RWPE1 (cell line): ENCODE measurements around the gene METTL3.

Experiments
- CTCF ChIA-PET: fragments of 350-600 bp; sonication (Branson Sonifier 250); formaldehyde crosslinking; extraction: SDS; loops from one replicate; lab custom pipeline; 2021; lab: Yijun Ruan, JAX
- POLR2A ChIA-PET: fragments of 400-600 bp; formaldehyde crosslinking; extraction: SDS; loops from one replicate; lab custom pipeline; 2020; ENCODE audit warnings: antibody characterized with exemption; ENCODE audit not compliant: low non-redundant PET; lab: Yijun Ruan, JAX
- DNase-seq: peaks from one replicate; pipeline ENCODE4 v3.0.0; 2012; ENCODE audit warnings: low spot score
- H3K27ac ChIP-seq: fragments of 450-650 bp; 2 replicates; pipeline ENCODE4 v1.5.1; 2017
- CTCF ChIP-seq: fragments of 450-650 bp; conservative IDR thresholded peaks from 2 replicates; pipeline ENCODE4 v1.5.1; 2017; ENCODE audit warnings: low read depth, mild to moderate bottlenecking

The METTL3 gene

GRCh38 chr14:21535545-21536417 lies 24.6 kb upstream of the METTL3 start:
- CTCF ChIA-PET, result no interaction called here
- POLR2A ChIA-PET, result no interaction called here
- no peak for TF ChIP-seq CTCF
- no peak for DNase-seq
- no peak overlapping the region for H3K27ac ChIP-seq

DNA sequence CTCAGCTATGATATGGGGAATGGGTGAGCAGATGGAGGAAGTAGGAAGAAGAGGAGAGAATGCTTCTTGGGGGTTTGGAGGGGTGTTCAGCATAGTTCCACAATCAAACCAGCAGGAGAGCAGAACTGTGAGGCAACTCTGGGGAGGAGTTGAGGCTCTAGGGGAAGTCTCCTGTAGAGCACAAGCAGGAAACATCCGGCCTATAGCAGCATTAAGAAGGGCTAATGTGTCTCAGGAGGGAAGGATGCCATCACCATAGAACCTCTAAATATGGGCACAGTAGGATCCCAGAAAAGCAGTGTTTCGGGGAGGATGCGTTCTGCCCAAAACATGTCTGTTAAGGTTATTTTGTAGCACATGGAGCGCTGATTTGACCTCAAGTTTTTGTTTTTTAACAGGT lies 23.4 kb upstream of the METTL3 start:
- no peak for TF ChIP-seq CTCF
- DNase-seq, result no peak
- no peak overlapping the region for H3K27ac ChIP-seq
- CTCF ChIA-PET, result interaction anchor here (0.6 kb wide), 1 partner anchor 1318 kb away, joined by 4 read pairs; no protein-coding TSS in a partner anchor
- POLR2A ChIA-PET, result no interaction called here

- POLR2A ChIA-PET, result no interaction called here
- no peak overlapping the region for H3K27ac ChIP-seq
Observed at GRCh38 chr14:21533294-21533693, 22.2 kb upstream of the METTL3 start.

GRCh38 chr14:21529515-21529914 lies 18.4 kb upstream of the METTL3 start:
- no peak for DNase-seq
- POLR2A ChIA-PET, result no interaction called here
- no peak overlapping the region for H3K27ac ChIP-seq
- CTCF ChIA-PET, result no interaction called here
- TF ChIP-seq CTCF, result no peak

More at GRCh38 chr14:21533294-21533693, 22.2 kb upstream of the METTL3 start:
- no peak for TF ChIP-seq CTCF
- CTCF ChIA-PET, result no interaction called here
- no peak for DNase-seq

GRCh38 chr14:21528381-21529348 lies 17.5 kb upstream of the METTL3 start:
- no peak for TF ChIP-seq CTCF
- POLR2A ChIA-PET, result no interaction called here
- DNase-seq, result no peak
- no peak overlapping the region for H3K27ac ChIP-seq
- CTCF ChIA-PET, result no interaction called here

DNA sequence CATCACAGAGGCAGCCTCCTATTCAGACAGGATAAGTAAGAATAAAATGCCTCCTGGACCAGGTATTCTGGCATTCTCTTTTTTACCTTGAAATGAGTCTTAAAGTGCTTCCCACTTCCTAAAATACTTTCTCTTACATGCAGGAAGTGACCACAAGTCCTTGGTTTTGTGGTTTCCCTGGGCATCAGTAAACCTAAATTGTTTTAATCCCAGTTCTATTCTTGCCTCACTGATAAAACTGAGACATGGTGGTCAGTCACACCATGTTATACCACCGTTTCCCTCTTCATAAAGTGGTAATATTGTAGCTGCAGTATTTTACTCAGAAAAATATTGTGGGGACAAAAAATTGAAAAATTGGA lies 16.2 kb upstream of the METTL3 start:
- DNase-seq, result no peak
- H3K27ac ChIP-seq, result no peak overlapping the region
- ChIA-PET POLR2A (no interaction called here), CTCF (no interaction called here)
- no peak for TF ChIP-seq CTCF
